ENCODE results near the gene UGT1A6. TPM values are rescaled to one million over a fixed set of nuclear protein-coding genes. Genes with fewer than 3 reads are reported as not detected.
"Not testable (repeated sequence)": the region's sequence is repeated elsewhere in the genome, so short reads cannot be mapped to it uniquely, and the experiment has no call there.

The UGT1A6 gene
- total RNA-seq, 1 donor from 2014 or later: not detected

DNA sequence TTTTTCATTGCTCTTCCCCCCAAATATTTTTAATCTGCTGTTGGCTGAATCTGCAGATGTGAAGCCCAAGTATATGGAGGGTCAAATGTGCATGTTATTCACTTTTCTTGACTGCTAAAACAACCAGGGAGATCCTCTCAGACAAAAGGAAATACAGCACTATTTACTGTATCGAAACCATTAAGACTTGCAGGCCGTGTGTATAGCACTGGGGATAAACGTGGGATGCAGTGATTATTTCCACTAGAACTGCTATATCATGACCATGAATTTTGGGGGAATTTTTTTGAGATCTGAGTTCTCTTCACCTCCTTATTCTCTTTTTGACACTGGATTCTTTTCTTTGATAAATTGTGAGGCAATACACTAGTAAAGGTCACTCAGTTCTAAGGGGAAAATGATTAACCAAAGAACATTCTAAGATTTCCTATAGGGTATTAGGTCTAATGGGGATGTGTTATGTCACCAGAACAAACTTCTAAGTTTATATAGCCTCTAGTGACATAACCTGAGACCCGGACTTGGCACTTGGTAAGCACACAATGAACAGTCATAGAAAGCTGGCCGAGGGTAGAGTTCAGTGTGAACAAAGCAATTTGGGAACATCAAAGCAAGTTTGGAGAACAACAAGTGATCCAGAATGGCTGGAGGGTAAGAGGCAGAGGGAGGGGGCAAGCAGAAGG lies 52.5 kb downstream of the UGT1A6 start:
- Mint-ChIP-seq H3K9me3 (peaks cover 14% of the 10 kb centered on the region), H3K36me3 (ENCODE audit: low read depth) (peaks cover 9% of the 10 kb centered on the region), H3K4me3 (no peak overlapping the region), H3K4me1 (no peaks in the 10 kb centered on the region), H3K27me3 (ENCODE audit: low read depth) (peaks cover 3% of the 10 kb centered on the region), H3K27ac (ENCODE audit: unreplicated experiment) (no peak overlapping the region)
- TF ChIP-seq, protein P1, sequence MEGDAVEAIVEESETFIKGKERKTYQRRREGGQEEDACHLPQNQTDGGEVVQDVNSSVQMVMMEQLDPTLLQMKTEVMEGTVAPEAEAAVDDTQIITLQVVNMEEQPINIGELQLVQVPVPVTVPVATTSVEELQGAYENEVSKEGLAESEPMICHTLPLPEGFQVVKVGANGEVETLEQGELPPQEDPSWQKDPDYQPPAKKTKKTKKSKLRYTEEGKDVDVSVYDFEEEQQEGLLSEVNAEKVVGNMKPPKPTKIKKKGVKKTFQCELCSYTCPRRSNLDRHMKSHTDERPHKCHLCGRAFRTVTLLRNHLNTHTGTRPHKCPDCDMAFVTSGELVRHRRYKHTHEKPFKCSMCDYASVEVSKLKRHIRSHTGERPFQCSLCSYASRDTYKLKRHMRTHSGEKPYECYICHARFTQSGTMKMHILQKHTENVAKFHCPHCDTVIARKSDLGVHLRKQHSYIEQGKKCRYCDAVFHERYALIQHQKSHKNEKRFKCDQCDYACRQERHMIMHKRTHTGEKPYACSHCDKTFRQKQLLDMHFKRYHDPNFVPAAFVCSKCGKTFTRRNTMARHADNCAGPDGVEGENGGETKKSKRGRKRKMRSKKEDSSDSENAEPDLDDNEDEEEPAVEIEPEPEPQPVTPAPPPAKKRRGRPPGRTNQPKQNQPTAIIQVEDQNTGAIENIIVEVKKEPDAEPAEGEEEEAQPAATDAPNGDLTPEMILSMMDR (conservative IDR thresholded peaks at IDR 0.05): no peak
- DNase-seq (ENCODE audit: low read depth, low spot score): no peak

DNA sequence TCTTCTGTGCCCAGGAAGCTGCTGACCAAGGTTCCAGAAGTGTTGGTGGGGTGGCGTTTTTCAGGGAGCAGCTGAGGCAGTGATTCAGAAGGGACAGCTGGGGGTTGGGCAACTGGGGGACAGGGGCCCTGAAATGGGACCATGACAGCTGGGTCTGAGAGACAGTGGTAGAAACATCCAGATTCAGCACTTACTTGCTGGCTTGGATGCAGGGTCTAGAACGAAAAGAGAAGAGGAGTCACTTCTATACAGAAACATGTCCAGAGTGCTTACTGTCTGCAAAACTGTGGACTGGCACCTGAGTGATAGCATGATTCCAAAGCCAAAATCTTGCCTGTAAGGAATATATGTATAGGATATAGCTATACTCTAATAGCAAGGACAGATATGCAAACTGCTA lies 53.1 kb downstream of the UGT1A6 start:
- not testable (repeated sequence) for DNase-seq (ENCODE audit: low read depth, low spot score); H3K27ac Mint-ChIP-seq (ENCODE audit: unreplicated experiment); H3K4me1 Mint-ChIP-seq; H3K36me3 Mint-ChIP-seq (ENCODE audit: low read depth); H3K27me3 Mint-ChIP-seq (ENCODE audit: low read depth); H3K4me3 Mint-ChIP-seq
- peaks cover 14% of the 10 kb centered on the region for H3K9me3 Mint-ChIP-seq

DNA sequence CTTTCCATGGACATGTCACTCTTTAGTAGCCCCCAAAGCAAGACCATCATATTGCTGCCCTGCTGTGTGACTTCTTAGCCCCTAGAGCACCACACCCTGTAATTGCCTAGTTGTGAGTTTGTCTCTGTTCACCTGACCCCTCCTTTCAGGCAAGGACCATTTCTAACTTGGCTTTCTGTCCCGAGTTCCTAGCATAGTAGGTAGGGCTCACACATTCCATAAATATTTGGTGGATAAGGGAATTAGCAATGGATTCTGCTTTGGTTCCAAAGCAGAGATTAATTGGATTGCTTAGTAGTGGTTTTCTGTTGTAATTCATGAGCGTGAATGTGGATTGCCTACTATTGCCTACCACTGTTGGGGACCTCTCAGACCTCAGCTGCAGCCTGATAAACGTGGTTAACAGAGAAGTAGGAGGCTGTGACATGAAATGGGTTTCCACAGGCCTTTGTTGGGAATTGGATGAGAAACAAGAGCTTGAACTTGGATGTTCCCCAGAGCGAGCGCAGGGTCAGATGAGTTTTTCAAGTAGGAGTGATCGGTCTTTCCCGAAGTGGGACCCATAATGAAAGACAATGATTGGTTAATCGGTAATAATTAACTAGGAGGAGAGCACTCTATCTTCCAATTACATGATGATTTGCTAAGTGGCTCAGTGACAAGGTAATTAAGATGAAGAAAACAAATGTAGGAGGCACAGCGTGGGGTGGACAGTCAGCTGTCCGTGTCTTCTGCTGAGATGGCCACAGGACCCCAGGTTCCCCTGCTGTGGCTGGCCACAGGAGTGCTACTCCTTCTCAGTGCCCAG lies 54.0 kb downstream of the UGT1A6 start:
- Mint-ChIP-seq H3K4me3 (no peak overlapping the region), H3K4me1 (no peaks in the 10 kb centered on the region), H3K27ac (ENCODE audit: unreplicated experiment) (no peak overlapping the region), H3K9me3 (peaks cover 18% of the 10 kb centered on the region), H3K27me3 (ENCODE audit: low read depth) (peaks cover 3% of the 10 kb centered on the region), H3K36me3 (ENCODE audit: low read depth) (peaks cover 14% of the 10 kb centered on the region)
- TF ChIP-seq, protein P1 (conservative IDR thresholded peaks at IDR 0.05): no peak
- no peak for DNase-seq (ENCODE audit: low read depth, low spot score)

DNA sequence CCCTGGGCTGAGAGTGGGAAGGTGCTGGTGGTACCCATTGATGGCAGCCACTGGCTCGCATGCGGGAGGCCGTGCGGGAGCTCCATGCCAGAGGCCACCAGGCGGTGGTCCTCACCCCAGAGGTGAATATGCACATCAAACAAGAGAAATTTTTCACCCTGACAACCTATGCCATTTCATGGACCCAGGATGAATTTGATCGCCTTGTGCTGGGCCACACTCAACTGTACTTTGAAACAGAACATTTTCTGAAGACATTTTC lies 54.5 kb downstream of the UGT1A6 start:
- Mint-ChIP-seq H3K9me3 (peaks cover 20% of the 10 kb centered on the region), H3K27ac (ENCODE audit: unreplicated experiment) (no peak overlapping the region), H3K27me3 (ENCODE audit: low read depth) (peaks cover 3% of the 10 kb centered on the region), H3K4me3 (no peak overlapping the region), H3K36me3 (ENCODE audit: low read depth) (peaks cover 19% of the 10 kb centered on the region), H3K4me1 (no peaks in the 10 kb centered on the region)
- DNase-seq (ENCODE audit: low read depth, low spot score): no peak
- TF ChIP-seq, protein P1 (conservative IDR thresholded peaks at IDR 0.05): no peak

DNA sequence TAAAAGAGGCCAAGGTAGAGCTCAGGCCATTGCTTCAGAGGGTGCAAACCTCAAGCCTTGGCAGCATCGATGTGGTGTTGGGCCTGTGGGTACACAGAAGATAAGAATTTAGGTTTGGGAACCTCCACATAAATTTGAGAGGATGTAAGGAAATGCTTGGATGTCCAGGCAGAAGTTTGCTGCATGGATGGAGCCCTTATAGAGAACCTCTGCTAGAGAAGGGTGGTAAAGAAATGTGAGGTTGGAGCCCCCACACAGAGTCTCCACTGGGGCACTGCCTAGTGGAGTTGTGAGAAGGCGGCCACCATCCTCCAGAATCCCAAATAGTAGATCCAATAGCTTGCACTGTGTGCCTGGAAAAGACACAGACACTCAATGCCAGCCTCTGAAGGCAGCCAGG lies 58.0 kb downstream of the UGT1A6 start:
- not testable (repeated sequence) for H3K27me3 Mint-ChIP-seq (ENCODE audit: low read depth); DNase-seq (ENCODE audit: low read depth, low spot score); H3K4me1 Mint-ChIP-seq; H3K4me3 Mint-ChIP-seq; H3K27ac Mint-ChIP-seq (ENCODE audit: unreplicated experiment)
- peaks cover 19% of the 10 kb centered on the region for H3K36me3 Mint-ChIP-seq (ENCODE audit: low read depth)
- H3K9me3 Mint-ChIP-seq: peaks cover 27% of the 10 kb centered on the region

DNA sequence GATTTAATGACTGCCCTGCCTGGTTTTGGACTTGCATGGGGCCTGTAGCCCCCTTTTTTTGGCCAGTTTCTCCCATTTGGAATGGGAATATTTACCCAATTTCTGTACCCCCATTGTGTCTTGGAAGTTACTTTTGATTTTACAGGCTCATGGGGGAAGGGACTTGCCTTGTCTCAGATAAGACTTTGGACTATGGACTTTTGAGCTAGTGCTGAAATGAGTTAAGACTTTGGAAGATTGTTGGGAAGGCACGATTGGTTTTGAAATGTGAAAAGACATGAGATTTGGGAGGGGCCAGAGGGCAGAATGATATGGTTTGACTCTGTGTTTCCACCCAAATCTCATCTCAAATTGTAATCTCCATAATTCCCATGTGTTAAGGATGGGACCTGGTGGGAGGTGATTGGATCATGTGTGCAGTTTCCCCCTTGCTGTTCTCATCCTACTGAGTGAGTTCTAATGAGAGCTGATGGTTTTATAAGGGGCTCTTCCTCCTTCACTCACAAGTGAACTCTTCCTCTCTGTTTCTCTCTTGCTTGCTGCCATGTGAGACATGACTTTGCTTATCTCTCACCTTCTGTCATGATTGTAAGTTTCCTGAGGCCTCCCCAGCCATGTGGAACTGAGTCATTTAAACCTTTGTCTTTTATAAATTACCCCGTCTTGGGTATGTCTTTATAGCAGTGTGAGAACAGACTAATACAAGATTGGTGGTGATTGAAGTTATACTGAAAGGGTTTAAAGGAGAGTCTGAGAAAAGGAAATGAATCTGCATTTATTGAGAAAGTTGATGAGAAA lies 58.7 kb downstream of the UGT1A6 start:
- not testable (repeated sequence) for H3K27me3 Mint-ChIP-seq (ENCODE audit: low read depth); DNase-seq (ENCODE audit: low read depth, low spot score); H3K4me3 Mint-ChIP-seq; H3K27ac Mint-ChIP-seq (ENCODE audit: unreplicated experiment); H3K4me1 Mint-ChIP-seq
- H3K9me3 Mint-ChIP-seq: peaks cover 27% of the 10 kb centered on the region
- H3K36me3 Mint-ChIP-seq (ENCODE audit: low read depth): peaks cover 19% of the 10 kb centered on the region

All from neural crest cell (in vitro differentiated cells).